ENCODE results near the gene LRRC40.
"Not testable (repeated sequence)": the region's sequence is repeated elsewhere in the genome, so short reads cannot be mapped to it uniquely, and the experiment has no call there.

The LRRC40 gene

DNA sequence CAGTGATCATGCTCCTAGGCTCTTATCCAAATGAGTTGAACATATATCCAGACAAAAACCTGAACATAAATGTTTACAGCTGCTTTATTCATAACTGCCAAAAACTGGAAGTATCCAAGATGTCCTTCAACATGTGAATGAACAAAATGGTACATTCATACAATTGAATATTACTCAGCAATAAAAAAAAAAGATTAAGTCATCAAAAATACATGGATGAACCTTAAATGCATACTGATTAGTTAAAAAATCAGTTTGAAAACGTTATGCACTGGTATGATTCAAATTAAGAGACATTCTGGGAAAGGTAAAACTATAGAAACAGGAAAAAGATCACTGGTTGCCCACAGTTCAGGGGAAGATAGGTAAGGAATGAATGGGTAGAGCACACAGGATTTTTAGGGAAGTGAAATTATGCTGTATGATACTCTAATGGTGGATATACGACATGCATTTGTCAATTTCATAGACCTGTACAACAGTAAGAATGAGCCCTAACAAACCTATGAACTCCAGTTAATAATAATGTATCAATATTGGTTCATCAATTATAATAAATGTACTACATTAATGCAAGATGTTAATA lies 3.1 kb downstream of the LRRC40 start:
- DNase-seq (ENCODE audit: low read depth) = no peak

DNA sequence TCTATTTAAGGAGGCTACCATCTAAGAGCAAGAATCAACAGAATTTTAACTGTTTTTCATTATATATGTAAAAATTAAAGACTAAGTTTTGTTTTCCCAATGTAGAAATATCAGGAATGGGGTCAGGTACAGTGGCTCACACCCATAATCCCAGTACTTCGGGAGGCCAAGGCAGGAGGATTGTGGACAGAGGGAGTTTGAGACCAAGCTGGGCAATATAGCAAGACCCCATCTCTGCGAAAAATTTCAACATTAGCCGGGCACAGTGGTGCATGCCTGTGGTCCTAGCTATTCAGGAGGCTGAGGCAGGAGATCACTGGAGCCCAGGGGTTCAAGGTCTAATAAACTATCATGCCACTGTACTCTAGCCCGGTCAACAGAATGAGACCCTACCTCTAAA lies 5.3 kb downstream of the LRRC40 start:
- DNase-seq (ENCODE audit: low read depth) = no peak

DNA sequence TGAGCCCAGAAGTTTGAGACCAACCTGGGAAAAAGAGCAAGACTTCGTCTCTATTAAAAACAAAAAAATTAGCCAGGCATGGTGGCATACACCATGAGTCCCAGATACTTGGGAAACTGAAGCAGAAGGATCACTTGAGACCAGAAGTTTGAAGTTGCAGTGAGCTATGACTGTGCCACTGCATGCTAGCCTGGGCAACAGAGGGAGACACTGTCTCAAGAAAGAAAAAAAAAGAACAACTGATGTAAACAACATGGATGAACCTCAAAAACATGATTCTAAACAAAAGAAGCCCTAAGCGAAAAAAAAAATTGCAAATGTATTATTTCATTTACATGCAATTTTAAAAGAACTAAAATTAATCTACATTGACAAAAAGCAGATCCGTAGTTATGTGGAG lies 9.0 kb downstream of the LRRC40 start:
- no peak for DNase-seq (ENCODE audit: low read depth)

DNA sequence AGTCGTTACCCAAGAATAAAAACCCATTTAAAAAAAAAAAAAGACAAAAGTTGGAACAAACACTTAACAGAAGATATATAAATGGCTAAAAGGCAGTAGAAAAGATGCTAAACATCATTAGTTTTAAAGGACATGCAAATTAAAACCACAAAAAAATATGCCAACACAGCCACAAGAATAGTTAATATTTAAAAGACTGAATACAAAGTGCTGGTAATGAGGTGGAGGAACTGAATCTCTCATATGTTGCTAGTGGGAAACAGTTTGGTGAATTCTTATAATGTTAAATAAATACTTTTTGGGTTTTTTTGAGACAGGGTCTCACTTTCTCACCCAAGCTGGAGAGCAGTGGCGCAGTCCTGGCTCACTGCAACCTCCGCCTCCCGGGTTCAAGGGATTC lies 10.0 kb downstream of the LRRC40 start:
- DNase-seq (ENCODE audit: low read depth) = no peak

DNA sequence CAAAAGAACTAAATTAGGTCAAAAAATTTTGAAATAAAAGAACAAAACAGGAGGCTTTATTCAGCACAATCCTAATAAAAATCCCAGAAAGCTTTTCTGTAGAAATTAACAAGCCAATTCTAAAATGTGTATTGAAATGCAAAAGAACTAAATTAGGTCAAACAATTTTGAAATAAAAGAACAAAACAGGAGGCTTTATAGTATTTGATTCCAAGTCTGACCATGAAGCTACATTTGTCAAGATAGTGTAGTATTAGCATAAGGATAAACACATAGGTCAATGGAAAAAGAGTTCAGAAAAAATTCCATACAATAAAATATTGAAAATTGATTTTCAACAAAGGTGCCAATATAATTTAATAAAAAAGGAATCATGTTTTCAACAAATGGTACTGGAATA lies 10.8 kb downstream of the LRRC40 start:
- DNase-seq (ENCODE audit: low read depth) = no peak

DNA sequence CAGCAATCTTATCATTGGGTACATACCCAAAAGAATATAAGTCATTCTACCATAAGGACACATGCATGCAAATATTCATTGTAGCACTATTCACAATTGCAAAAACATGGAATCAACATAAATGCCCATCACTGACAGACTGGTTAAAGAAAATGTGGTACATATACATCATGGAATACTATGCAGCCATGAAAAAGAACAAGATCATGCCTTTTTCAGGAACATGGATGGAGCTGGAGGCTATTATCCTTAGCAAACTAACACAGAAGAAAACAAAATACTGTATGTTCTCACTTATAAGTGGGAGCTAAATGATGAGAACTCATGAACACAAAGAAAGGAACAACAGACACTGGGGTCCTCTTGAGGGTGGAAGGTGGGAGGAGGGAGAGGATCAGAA lies 12.9 kb downstream of the LRRC40 start:
- not testable (repeated sequence) for DNase-seq (ENCODE audit: low read depth)

DNA sequence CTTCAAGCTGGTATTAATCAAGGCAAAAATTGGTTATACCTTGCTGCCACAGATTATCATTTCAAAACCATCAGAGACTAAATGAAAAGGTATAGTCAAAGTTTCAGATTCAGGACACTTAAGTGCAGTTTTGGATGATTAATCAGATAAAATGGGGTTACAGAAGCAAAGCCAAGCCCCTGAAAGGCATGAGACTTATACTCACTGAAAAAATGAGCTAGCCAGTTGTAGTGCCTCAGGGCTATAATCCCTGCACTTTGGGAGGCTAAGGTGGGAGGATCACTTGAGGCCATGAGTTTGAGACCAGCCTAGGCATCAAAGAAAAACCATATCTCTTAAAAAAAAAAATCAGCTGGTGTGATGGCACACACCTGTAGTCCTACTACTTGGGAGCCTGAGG lies 15.2 kb downstream of the LRRC40 start:
- no peak for DNase-seq (ENCODE audit: low read depth)

DNA sequence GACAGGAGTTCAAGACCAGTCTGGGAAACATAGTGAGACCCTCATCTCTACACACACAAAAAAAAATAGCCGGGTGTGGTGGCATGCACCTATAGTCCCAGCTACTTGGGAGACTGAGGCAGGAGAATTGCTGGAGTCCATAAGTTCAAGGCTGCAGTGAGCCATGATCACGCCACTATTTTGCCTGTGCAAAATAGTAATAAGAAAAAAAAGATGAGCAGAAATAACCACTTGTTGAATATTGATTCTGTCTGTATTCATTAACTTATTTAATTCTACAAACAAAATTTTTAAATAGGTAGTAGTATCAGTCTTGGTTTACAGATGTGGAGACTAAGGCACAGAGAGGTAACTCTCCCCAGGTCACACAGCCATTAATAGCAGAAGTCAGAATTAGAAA lies 16.9 kb downstream of the LRRC40 start:
- DNase-seq (ENCODE audit: low read depth) = no peak

DNA sequence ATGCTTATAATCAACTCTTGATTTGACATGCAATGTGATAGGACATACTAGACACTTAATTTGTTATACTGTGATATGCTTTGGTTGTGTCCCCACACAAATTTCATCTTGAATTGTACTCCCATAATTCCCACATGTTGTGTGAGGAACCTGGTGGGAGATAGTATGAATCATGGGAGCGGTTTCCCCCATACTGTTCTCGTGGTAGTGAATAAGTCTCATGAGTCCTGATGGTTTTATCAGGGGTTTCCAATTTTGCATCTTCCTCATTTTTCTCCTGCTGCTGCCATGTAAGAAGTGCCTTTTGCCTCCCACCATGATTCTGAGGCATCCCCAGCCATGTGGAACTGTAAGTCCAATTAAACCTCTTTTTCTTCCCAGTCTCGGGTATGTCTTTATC lies 20.2 kb downstream of the LRRC40 start:
- DNase-seq (ENCODE audit: low read depth) = not testable (repeated sequence)

DNA sequence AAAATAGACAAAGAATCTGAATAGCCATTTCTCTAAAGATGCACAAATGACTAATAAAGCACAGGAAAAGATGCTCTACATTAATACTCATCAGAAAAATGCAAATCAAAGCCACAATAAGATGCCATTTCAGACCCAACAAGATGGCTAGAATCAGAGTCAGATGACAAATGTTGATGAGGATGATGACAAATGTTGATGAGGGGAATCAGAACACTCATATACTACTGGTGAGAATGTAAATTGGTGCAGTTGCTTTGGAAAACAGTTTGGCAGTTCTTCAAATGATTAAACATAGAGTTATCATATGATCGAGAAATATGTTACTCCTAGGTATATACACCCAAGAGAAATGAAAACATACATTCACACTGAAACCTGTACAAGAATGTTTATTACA lies 33.9 kb downstream of the LRRC40 start:
- DNase-seq (ENCODE audit: low read depth) = no peak

DNA sequence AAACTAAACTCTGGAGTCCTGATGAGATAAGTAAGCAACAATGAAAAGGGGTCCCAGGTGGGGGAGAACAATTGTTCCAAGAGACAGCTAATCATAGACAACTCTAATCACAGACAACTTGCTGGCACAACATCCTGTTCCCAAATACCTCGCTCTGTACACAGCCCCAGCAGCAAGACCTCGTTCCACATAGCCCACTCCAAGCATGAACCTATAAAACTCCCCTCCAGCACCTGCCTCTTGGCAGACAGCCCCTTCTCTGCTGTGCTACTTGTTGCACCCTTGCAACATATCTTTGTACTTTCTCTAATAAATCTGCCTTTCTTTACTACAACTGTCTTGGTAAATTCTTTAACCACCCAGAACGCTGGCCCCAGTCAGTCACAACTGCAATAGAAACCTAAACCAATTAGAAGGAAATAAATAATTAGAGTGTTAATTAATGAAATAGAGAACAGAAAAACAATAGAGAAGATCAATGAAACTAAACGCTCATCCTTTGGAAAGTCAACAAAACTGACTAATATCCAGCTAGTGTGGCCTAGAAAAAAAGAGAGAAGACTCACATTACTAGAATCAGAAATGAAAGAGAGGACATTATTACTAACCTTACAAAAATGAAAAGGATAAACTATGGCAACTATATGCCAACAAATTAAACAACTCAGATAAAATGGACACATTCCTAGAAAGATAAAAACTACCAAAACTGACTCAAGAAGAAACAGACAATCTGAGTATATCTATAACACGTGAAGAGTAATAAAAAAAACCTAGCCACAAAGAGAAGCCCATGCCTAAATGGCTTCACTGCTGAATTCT lies 36.1 kb downstream of the LRRC40 start:
- no peak for DNase-seq (ENCODE audit: low read depth)

DNA sequence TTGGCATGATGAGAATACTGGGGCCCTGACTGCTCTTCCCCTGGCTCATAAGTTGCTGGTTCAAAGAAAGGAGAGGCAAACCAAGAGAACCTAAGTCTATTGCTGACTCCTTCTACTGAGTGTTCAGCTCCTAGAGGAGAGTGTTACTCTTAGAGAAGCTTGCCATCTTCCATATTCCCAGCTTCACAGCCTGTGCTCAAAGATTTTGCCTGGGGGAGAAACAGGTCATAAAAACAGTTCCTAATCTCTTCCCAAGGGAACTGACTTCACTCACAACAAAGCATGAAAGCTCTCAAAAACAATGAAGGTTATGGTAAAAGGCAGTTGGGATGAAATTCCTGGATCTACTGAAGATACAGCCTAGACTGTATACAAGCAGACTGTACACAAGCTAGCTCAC lies 37.1 kb downstream of the LRRC40 start:
- no peak for DNase-seq (ENCODE audit: low read depth)

DNA sequence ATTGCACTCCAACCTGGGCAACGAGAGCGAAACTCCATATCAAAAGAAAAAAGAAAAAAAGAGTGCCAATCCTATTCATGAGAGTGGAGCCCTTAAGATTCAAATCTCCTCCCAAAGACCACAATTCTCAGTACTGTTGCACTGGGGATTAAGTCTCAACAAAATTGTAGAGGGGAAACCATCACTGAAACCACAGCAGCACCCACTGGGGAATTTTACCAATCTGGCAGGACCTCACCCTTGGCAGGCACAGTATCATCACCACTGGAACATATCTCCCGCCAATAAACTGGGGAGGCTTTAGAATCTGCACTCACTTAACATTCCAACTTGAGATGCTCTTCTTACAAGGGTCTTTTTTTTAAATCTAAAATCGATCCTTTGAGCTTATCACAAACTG lies 41.0 kb downstream of the LRRC40 start:
- no peak for DNase-seq (ENCODE audit: low read depth)

DNA sequence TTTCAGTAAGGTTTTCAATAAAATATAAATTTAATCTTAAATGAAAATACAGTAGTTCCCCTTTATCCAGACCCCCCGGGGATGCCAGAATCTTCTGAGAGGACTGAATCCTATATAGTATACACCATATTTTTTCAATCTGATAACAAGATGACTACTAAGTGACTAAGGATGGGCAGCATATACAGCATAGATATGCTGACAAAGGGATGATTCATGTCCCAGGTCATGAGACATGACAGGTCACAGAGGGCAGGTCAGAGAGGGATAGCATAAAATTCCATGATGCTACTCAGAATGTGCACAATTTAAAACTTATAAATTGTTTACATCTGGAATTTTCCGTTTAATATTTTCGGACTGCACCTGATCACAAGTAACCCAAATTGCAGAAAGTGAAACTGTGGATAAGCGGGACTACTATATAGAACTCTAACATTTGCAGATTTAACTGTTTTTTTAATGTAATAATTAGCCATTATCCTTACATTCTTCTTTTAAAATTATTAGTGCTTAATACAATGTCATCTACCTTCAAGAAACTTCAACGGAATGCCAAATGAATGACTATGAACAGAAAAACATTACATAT lies 48.8 kb downstream of the LRRC40 start:
- DNase-seq (ENCODE audit: low read depth) = no peak

DNA sequence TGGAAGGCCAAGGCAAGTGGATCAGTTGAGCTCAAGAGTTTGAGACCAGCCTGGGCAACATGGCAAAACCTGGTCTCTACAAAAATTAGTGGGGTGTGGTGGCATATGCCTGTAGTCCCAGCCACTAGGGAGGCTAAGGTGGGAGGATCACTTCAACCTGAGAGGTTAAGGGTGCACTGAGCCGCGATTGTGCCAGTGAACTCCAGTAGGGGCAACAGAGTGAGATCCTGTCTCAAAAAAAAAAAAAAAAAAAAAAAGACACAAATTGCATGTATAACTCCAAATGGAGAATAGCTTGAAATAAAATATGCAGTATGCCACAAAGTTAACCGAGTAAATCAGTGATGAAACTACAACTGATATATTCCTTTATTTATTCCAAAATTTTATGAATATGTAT lies 51.6 kb downstream of the LRRC40 start:
- no peak for DNase-seq (ENCODE audit: low read depth)

DNA sequence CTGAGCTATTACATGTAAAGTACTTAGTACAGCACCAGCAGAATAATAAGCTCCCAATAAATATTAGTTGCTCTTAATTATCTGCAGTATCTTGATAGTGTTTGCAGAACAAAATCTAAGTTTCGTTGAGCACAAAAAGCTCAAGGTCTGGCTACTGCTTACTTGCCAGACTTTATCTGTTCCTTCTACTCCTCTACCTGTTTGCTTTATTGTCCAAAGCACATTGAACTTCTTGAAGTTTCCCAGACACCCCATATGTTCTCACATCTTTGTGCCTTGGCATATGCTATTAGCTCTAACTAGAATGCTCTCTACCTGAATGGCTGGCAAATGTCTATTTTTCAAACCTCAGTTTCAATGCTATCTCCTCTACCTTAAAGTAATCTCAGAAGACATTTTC lies 54.9 kb downstream of the LRRC40 start:
- no peak for DNase-seq (ENCODE audit: low read depth)

DNA sequence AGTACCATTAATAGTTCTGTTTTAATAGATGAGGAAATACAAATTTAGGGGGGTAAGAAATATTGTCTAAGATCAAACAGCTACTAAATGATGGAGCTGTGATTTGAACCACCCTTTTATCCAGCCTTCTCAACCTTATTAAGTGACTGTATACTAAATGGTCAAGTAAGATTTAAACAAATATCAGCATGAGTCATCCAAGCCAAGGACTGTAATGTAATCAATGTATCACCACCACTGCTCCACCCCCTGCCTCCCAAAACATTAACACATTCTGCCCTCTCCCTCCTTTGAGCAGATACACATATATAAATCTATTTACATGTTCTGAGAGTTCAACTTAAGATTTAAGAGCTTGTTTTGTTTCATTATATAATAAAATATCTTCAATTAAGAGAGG lies 58.9 kb downstream of the LRRC40 start:
- DNase-seq (ENCODE audit: low read depth) = no peak

DNA sequence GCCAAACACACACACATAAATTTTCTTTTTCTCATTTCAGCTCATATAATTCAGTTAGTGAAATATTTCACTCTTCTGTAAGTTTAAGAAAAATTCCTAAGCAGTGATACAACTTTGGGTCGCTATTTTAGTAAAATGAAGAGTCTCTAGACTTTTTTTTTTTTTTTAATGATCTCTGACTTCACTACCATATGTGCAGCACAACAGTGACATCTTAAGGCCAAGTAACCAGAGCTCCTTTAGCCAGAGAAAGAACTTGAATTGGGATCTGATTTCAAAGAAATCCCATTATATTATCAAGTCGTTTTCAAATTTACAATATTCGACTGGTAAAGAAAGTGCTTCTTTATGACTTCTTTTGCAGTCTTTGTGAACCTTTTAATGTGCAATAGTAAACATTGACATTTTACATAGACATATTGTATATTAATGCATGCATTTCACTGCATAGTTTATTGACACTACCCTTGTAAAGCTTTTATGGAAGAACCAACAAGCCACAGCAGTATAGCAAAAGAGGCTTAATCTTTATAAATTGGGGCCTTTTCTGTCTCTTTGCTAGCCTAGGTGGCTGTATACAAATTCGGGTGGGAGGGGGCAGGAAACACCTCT lies 62.2 kb downstream of the LRRC40 start:
- no peak for DNase-seq (ENCODE audit: low read depth)

DNA sequence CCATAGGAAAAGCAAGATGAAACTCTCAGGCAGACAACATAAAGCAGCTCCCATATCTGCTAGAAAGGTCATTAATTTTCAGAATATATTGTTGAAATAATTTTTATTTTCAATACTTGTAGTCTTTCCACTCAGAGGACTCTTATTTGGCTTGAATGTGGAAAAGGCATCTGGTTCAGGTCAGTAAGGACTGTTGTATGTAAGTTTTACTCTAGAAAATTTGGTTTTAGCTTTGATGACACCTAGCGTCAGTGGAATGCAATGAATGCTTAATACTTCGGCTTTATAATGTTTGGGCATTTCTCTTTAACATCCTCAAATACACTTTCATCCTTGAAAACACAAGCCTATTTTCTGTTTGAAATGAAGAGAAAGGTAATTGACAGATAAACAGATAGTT lies 63.3 kb downstream of the LRRC40 start:
- no peak for DNase-seq (ENCODE audit: low read depth)

DNA sequence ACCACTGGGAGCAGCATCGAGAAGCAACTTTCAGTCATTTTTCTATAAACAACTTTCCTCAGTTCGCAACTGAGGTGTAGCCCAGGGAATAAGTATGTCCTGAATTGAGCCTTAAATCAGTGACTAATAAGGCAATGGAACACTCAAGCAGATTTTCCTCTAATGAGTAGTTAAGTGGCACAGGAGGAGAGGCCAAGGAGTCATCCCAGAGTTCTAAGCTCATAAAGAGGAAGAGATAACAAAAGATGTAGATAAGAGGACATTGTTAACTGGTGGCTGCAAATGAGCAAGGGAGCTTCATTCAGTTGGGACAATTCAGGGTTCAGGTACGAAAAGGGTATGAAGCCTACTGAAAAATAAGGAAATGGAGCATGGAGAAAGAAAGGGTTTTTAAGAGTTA lies 64.5 kb downstream of the LRRC40 start:
- no peak for DNase-seq (ENCODE audit: low read depth)

DNA sequence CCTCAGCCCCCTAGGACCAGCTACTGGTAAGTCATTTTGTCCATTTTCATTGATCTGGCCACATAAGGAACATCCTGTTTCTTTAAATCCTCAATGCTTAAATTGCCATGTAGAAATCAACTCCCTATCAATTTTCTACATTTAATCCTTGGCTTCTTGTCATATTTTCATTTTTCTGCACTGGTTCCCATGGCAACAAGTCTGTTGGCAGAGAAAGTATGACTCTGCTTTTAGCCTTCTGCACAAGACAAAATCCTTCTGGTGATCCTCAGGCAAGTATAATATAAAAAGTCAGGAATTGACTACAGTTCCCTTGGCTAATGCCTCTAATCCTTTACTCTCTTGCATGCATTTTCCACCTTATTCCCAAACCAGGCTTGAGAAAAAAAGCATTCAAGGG lies 65.0 kb downstream of the LRRC40 start:
- DNase-seq (ENCODE audit: low read depth) = no peak

DNA sequence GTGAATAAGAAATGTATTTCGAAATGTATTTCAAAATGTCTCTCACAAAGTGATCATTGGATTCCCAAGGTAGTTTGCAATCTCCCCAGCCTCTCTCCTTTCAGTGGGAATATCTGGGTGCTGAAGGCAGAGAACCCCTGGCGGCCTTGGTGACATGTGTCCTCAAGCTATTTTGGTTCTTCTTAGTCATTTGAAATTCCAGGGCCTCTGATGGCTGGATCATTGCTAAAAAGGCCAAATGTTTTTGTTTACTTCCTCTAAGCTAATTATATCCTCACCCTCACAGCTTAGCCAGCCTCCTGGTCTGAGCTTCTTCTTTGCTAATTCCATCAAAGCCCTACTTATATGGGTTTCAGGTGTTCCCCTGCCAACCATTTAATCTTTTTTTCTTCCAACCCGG lies 71.2 kb downstream of the LRRC40 start:
- no peak for DNase-seq (ENCODE audit: low read depth)

DNA sequence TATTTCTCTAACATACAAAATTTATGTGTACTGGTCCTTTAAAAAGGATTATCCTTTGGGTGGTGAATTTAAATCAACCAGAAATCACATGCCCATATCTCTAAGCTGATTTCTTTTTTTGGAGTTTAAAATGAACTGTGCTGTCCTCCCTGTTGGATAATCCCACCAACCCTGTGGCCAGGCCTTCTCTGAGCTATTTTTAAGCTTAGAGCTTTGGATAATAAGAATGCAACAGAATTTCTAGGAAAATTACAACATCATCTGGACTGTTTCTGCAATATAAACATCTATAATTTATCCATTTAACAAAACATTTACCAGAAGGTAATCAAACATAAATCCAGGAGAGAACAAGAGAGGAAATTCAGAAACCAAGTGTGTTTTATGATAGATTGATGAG lies 88.3 kb downstream of the LRRC40 start:
- no peak for DNase-seq (ENCODE audit: low read depth)

All from stimulated activated CD8-positive, alpha-beta memory T cell treated with anti-CD3 and anti-CD28 coated beads, Interleukin-4, amount 100 ng/mL, for 24 hours (primary cell).